ENCODE results near the gene CTRB2. TPM values are rescaled to one million over a fixed set of nuclear protein-coding genes. Genes with fewer than 3 reads are reported as not detected.

Gene CTRB2
- total and polyA plus RNA-seq, 7 experiments from 2014 or later, result not detected

Other genes with a start within 250 kb of the CTRB2 start
- gene WDR59, start 222.0 kb downstream of the CTRB2 start, total RNA-seq, result 100 to 1,000 TPM in 2 of 5 experiments, 10 to 100 TPM in 3; 82.7 to 130 (median 84.7) TPM
- gene WDR59, start 222.0 kb downstream of the CTRB2 start, polyA plus RNA-seq, result 10 to 100 TPM; 11.6 to 13.2 TPM
- 10 to 100 TPM in 1 of 5 experiments, 1 to 10 TPM in 4; 1.8 to 27.9 (median 2.6) TPM for gene ZNRF1, start 208.1 kb downstream of the CTRB2 start, total RNA-seq
- gene ZNRF1, start 208.1 kb downstream of the CTRB2 start, polyA plus RNA-seq, result 1 to 10 TPM; 1.2 to 1.4 TPM
- gene LDHD, start 90.4 kb downstream of the CTRB2 start, total RNA-seq, result 1 to 10 TPM in 1 of 5 experiments, under 1 TPM in 4; 0.31 to 2.7 (median 0.40) TPM
- gene LDHD, start 90.4 kb downstream of the CTRB2 start, polyA plus RNA-seq, result under 1 TPM in 1 of 2 donors, not detected in 1; 0.51 TPM
- 10 to 100 TPM in 3 of 5 experiments, 1 to 10 TPM in 2; 8.6 to 13.4 (median 10.1) TPM for gene ZFP1, start 58.6 kb downstream of the CTRB2 start, total RNA-seq
- gene ZFP1, start 58.6 kb downstream of the CTRB2 start, polyA plus RNA-seq, result 10 to 100 TPM; 20.5 to 22.5 TPM
- gene CTRB1, start 11.8 kb upstream of the CTRB2 start, total RNA-seq, result not detected
- gene CTRB1, start 11.8 kb upstream of the CTRB2 start, polyA plus RNA-seq, result not detected
- gene BCAR1, start 44.5 kb upstream of the CTRB2 start, total RNA-seq, result not detected
- gene BCAR1, start 44.5 kb upstream of the CTRB2 start, polyA plus RNA-seq, result not detected
- 10 to 100 TPM; 34.9 to 41.4 (median 39.4) TPM for gene CFDP1, start 226.3 kb upstream of the CTRB2 start, total RNA-seq
- 10 to 100 TPM; 36.6 to 42.1 TPM for gene CFDP1, start 226.3 kb upstream of the CTRB2 start, polyA plus RNA-seq

All from naive thymus-derived CD4-positive, alpha-beta T cell (primary cell).